ENCODE measurements around the gene LNX1.

DNA sequence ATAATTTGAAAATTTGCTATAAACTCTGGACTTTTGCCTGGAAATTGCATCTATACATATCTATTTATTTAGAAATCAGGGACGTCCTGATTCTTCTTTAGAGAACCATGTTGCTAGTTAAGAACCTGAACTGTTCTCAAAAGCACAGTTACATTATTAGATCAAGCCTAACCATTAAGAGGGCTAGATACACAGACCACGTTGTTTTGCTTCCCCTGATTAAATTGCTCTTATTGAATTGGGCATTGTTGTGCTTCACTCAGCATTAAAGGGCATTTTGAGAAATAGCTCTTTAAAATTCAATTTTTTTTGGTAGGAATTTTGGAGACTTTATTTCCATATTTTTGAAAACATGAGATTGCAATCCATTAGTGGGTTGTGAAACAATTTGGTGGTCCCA, 169.5 kb downstream of the LNX1 start:
- TF ChIP-seq POLR2A (IDR thresholded peaks at IDR 0.05): no peak
- TF ChIP-seq, protein P1, sequence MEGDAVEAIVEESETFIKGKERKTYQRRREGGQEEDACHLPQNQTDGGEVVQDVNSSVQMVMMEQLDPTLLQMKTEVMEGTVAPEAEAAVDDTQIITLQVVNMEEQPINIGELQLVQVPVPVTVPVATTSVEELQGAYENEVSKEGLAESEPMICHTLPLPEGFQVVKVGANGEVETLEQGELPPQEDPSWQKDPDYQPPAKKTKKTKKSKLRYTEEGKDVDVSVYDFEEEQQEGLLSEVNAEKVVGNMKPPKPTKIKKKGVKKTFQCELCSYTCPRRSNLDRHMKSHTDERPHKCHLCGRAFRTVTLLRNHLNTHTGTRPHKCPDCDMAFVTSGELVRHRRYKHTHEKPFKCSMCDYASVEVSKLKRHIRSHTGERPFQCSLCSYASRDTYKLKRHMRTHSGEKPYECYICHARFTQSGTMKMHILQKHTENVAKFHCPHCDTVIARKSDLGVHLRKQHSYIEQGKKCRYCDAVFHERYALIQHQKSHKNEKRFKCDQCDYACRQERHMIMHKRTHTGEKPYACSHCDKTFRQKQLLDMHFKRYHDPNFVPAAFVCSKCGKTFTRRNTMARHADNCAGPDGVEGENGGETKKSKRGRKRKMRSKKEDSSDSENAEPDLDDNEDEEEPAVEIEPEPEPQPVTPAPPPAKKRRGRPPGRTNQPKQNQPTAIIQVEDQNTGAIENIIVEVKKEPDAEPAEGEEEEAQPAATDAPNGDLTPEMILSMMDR (IDR thresholded peaks at IDR 0.05): no peak
